Measurements from ENCODE around the gene FOXG1. TPM values are rescaled to one million over a fixed set of nuclear protein-coding genes. Genes with fewer than 3 reads are reported as not detected.

Gene FOXG1
- total and polyA plus RNA-seq, 2 donors (not counting 3 experiments of a cell fraction or from before 2014, with no cell fraction given): not detected

DNA sequence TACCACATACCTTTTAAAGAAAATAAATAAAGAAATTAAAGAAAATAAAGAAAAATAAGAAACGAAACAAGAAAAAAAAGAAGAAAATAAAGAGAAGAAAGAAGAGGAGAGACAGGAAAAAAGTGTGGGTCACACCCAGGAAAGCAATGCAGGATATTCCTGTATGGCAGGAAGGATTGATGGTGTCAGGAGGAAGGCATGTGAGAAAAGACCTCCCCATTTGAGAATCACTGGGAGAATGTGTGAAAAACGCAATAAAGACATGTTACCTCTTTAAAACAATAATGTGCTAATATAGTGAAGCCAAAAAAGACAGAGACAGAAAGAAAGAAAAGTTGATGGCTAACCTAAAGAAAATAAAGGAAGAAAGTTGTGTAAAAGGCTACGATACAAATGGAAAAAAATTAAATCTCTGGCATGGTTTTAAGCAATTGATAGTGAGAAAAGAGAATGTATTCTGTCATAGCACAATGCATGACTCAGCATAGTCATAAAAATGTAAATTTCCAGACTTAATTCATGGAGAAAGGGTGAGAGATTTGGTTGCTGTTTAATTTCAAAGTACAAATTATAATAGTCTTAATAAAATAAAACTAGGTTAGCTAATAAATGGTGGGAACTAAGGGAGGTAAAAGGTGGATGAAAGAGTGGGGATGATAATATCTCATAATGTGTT lies 24.3 kb upstream of the FOXG1 start:
- Histone ChIP-seq H3K27ac (ENCODE audit: insufficient read depth, low read depth, low read length) (no peak overlapping the region), H3K36me3 (ENCODE audit: control insufficient read depth in 2 of 2, extremely low read depth in 1 of 2, insufficient read depth in 2 of 2, low read length in 2 of 2) (no peaks in the 10 kb centered on the region), H3K9ac (replicated peaks; ENCODE audit: extremely low read depth, insufficient read depth, low read length) (no peak overlapping the region), H3K9me3 (replicated peaks; ENCODE audit: control insufficient read depth, insufficient read depth, low read length) (no peaks in the 10 kb centered on the region), H3K4me3 (replicated peaks in 1 of 3; ENCODE audit: insufficient read depth in 1 of 3, low read depth in 1 of 3, low read length in 3 of 3) (no peak overlapping the region), H3K9me1 (replicated peaks; ENCODE audit: control insufficient read depth, extremely low read depth, insufficient read depth, low read length) (no peaks in the 10 kb centered on the region), H3K4me1 (ENCODE audit: control insufficient read depth, extremely low read depth, insufficient read depth, low read length) (no peaks in the 10 kb centered on the region), H2AFZ (ENCODE audit: low read depth, low read length) (no peak overlapping the region), H3K79me2 (ENCODE audit: control insufficient read depth, insufficient read depth, low read length) (no peaks in the 10 kb centered on the region), H3K4me2 (ENCODE audit: insufficient read depth, low read length) (no peak overlapping the region), H3K27me3 (ENCODE audit: control insufficient read depth in 2 of 2, insufficient read depth in 2 of 2, low read length in 2 of 2) (peaks cover 0 to 2% of the 10 kb centered on the region in 2 experiments), H4K20me1 (replicated peaks; ENCODE audit: control insufficient read depth, extremely low read depth, insufficient read depth, low read length) (no peaks in the 10 kb centered on the region)
- TF ChIP-seq FOS (IDR thresholded peaks at IDR 0.05; ENCODE audit: borderline replicate concordance, insufficient read depth, low read length) (no peak), GATA2 (IDR thresholded peaks at IDR 0.05; ENCODE audit: insufficient read depth, insufficient read length, low read depth, low read length) (no peak), MYC (IDR thresholded peaks at IDR 0.05; ENCODE audit: low read depth, low read length) (no peak), POLR2AphosphoS5 (IDR thresholded peaks at IDR 0.05; ENCODE audit: insufficient read depth, low read depth, low read length) (no peak), JUN (IDR thresholded peaks at IDR 0.05; ENCODE audit: borderline replicate concordance, insufficient read depth, insufficient read length, low read depth) (no peak), EZH2 (IDR thresholded peaks at IDR 0.05; ENCODE audit: borderline replicate concordance, low read depth, low read length, severe bottlenecking) (no peak), POLR2A (IDR thresholded peaks at IDR 0.05; ENCODE audit: low read depth, low read length) (no peak)
- TF ChIP-seq, protein P1, sequence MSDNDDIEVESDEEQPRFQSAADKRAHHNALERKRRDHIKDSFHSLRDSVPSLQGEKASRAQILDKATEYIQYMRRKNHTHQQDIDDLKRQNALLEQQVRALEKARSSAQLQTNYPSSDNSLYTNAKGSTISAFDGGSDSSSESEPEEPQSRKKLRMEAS (IDR thresholded peaks at IDR 0.05; ENCODE audit: insufficient read depth, insufficient read length): no peak
- TF ChIP-seq, protein P2, sequence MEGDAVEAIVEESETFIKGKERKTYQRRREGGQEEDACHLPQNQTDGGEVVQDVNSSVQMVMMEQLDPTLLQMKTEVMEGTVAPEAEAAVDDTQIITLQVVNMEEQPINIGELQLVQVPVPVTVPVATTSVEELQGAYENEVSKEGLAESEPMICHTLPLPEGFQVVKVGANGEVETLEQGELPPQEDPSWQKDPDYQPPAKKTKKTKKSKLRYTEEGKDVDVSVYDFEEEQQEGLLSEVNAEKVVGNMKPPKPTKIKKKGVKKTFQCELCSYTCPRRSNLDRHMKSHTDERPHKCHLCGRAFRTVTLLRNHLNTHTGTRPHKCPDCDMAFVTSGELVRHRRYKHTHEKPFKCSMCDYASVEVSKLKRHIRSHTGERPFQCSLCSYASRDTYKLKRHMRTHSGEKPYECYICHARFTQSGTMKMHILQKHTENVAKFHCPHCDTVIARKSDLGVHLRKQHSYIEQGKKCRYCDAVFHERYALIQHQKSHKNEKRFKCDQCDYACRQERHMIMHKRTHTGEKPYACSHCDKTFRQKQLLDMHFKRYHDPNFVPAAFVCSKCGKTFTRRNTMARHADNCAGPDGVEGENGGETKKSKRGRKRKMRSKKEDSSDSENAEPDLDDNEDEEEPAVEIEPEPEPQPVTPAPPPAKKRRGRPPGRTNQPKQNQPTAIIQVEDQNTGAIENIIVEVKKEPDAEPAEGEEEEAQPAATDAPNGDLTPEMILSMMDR (IDR thresholded peaks at IDR 0.05; ENCODE audit: extremely low read depth in 1 of 2, insufficient read depth in 1 of 2, low read depth in 1 of 2, low read length in 2 of 2): no peak
- no TSS peak for BruUV-seq (replicated peaks)
- ChIA-PET POLR2A (no interaction called here), CTCF (no interaction called here)
- dilution Hi-C loops (cut with MboI; ENCODE audit: extremely low pct_ligation_motif_present, low sequenced_read_pairs): no loop called here
- FAIRE-seq (no peak), DNase-seq (ENCODE audit: low read depth, low spot score) (no peak)
- intact Hi-C loops (cut with micrococcal nuclease): no loop called here

Measured in endothelial cell of umbilical vein (primary cell).